A673 (cell line): ENCODE results near the gene IL1RAPL2. TPM values are rescaled to one million over a fixed set of nuclear protein-coding genes. Genes with fewer than 3 reads are reported as not detected.

ENCODE experiments used
- BruUV-seq: library from RNA; stranded (reverse); fragments of 400-500 nt; replicated peaks from 2 replicates; lab custom pipeline; 2021; lab: Mats Ljungman, UMichigan
- CTCF ChIA-PET: fragments of 300-600 bp; sonication (Branson Sonifier 250); formaldehyde crosslinking; loops from one replicate; lab custom pipeline; 2022; ENCODE audit warnings: antibody characterized with exemption; lab: Charles Lee
- POLR2A ChIA-PET: fragments of 300-600 bp; sonication (Branson Sonifier 250); formaldehyde crosslinking; loops from one replicate; lab custom pipeline; 2022; ENCODE audit warnings: antibody characterized with exemption; ENCODE audit not compliant: low non-redundant PET; lab: Charles Lee
- DNase-seq: peaks from one replicate; pipeline ENCODE4 v3.0.0-alpha.2; 2015; ENCODE audit warnings: low spot score
- H3K27ac ChIP-seq: fragments of 200-600 bp; sonication (generic); 2 replicates; pipeline ENCODE4 v1.5.1; 2016; ENCODE audit warnings: mixed run types, low read depth, mild to moderate bottlenecking, mixed read lengths, antibody characterized with exemption, low read length; ENCODE audit not compliant: poor library complexity, severe bottlenecking
- H3K27me3 ChIP-seq: fragments of 200-600 bp; sonication (generic); replicated peaks from 2 replicates; pipeline ENCODE4 v1.6.1; 2017; ENCODE audit warnings: mixed run types, low read depth, mild to moderate bottlenecking, mixed read lengths, antibody characterized with exemption, low read length; ENCODE audit not compliant: insufficient read depth, poor library complexity
- H3K36me3 ChIP-seq: fragments of 200-600 bp; sonication (generic); 2 replicates; pipeline ENCODE4 v1.6.1; 2016; ENCODE audit warnings: mixed run types, mild to moderate bottlenecking, mixed read lengths, antibody characterized with exemption, low read length; ENCODE audit not compliant: insufficient read depth, poor library complexity, severe bottlenecking
- H3K4me1 ChIP-seq: fragments of 200-600 bp; sonication (generic); 2 replicates; pipeline ENCODE4 v1.6.1; 2017; ENCODE audit warnings: mixed run types, mild to moderate bottlenecking, mixed read lengths, antibody characterized with exemption, low read length; ENCODE audit not compliant: insufficient read depth, poor library complexity, severe bottlenecking
- H3K4me3 ChIP-seq: fragments of 200-600 bp; sonication (generic); 2 replicates; pipeline ENCODE4 v1.5.1; 2016; ENCODE audit warnings: low read depth, mixed run types, mild to moderate bottlenecking, mixed read lengths, low read length; ENCODE audit not compliant: poor library complexity, severe bottlenecking
- H3K9me3 ChIP-seq: fragments of 200-600 bp; sonication (generic); 2 replicates; pipeline ENCODE4 v1.6.1; 2016; ENCODE audit warnings: mixed run types, low read depth, mild to moderate bottlenecking, mixed read lengths, antibody characterized with exemption, low read length; ENCODE audit not compliant: poor library complexity, severe bottlenecking
- CTCF ChIP-seq: fragments of 300-800, 200-600 bp; sonication (generic); conservative IDR thresholded peaks from 2 replicates; pipeline ENCODE4 v1.5.1; 2017; ENCODE audit warnings: low read depth, mild to moderate bottlenecking, antibody characterized with exemption, low read length, moderate library complexity, mixed read lengths
- EZH2 ChIP-seq: fragments of 200-600 bp; sonication (generic); IDR thresholded peaks from 2 replicates; pipeline ENCODE4 v1.6.1; 2017; ENCODE audit warnings: borderline replicate concordance, low read depth, mild to moderate bottlenecking, mixed read lengths, antibody characterized with exemption, low read length; ENCODE audit not compliant: poor library complexity, severe bottlenecking
- intact Hi-C: fragments of 100-400 bp; cut with micrococcal nuclease; formaldehyde crosslinking; loops from one replicate; pipeline ENCODE4 v1.10.0; 2022; ENCODE audit not compliant: unreplicated experiment
- total RNA-seq: library from RNA; stranded (reverse); gene quantifications from 2 replicates; pipeline ENCODE4 v1.2.3, GENCODE V29; 2021

IL1RAPL2 gene
- total RNA-seq, 1 experiment from 2014 or later: not detected

DNA sequence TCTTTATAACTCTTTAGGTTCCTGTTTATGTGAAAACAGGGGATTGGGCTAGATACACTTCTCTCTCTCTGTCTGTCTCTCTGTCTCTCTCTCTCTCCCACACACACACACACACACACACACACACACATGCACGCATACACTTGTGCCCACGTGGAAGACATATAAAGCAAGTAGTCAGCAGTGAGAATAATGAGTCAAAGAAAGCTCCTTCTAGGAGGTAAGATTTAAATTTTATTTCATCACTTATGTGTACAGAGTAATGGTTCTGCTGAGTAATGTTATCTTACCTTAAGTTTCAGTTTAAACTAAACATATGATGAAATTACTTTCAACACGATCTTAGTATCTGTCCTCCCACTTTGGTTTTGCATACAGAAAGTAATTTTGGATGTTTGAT lies 897.5 kb downstream of the IL1RAPL2 start:
- intact Hi-C loops: no loop called here
- H3K27ac ChIP-seq: no peak overlapping the region
- no peak overlapping the region for H3K4me3 ChIP-seq
- CTCF ChIA-PET: no interaction called here
- no peaks in the 10 kb centered on the region for H3K4me1 ChIP-seq
- POLR2A ChIA-PET: no interaction called here
- BruUV-seq: no TSS peak
- H3K36me3 ChIP-seq: no peaks in the 10 kb centered on the region
- DNase-seq: no peak
- no peak for TF ChIP-seq EZH2
- no peak for TF ChIP-seq CTCF
- no peaks in the 10 kb centered on the region for H3K27me3 ChIP-seq
- H3K9me3 ChIP-seq: peaks cover 4% of the 10 kb centered on the region

GRCh38 chrX:105464618-105465017 lies 898.6 kb downstream of the IL1RAPL2 start:
- ChIA-PET POLR2A (no interaction called here), CTCF (no interaction called here)
- no peak for TF ChIP-seq CTCF
- no peak for TF ChIP-seq EZH2
- DNase-seq: no peak
- BruUV-seq: no TSS peak
- Histone ChIP-seq H3K4me3 (no peak overlapping the region), H3K27ac (no peak overlapping the region), H3K27me3 (no peaks in the 10 kb centered on the region), H3K4me1 (no peaks in the 10 kb centered on the region), H3K36me3 (no peaks in the 10 kb centered on the region), H3K9me3 (peaks cover 4% of the 10 kb centered on the region)
- intact Hi-C loops: no loop called here

DNA sequence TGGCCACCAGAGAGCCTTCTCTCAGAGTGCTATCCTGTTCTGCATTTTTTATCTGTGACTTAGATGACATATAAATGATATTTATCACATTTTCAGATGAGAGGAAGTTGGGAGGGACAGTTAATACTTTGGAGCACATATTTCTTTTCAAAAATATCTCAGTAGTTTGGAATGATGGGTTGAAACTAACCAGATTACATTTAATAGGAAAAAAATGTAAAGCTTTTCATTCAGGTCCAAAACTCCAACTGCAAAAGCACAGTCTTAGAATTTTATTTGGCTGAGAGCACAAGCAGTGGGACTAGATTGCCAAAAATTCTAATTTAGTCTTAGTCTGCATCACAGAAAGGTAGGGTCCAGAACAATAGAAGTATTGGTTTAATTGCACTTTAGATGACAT lies 902.7 kb downstream of the IL1RAPL2 start:
- H3K9me3 ChIP-seq: peaks cover 4% of the 10 kb centered on the region
- H3K27ac ChIP-seq: no peak overlapping the region
- ChIA-PET POLR2A (no interaction called here), CTCF (no interaction called here)
- intact Hi-C loops: no loop called here
- H3K36me3 ChIP-seq: no peaks in the 10 kb centered on the region
- no TSS peak for BruUV-seq
- no peaks in the 10 kb centered on the region for H3K27me3 ChIP-seq
- no peak for DNase-seq
- no peak overlapping the region for H3K4me3 ChIP-seq
- no peaks in the 10 kb centered on the region for H3K4me1 ChIP-seq
- TF ChIP-seq EZH2 (no peak), CTCF (no peak)
